ENCODE measurements around the gene RPUSD1. TPM values are rescaled to one million over a fixed set of nuclear protein-coding genes. Genes with fewer than 3 reads are reported as not detected.

RPUSD1 gene
- polyA plus RNA-seq, 1 of the 3 experiments (the other 2 are of a cell fraction): 27.7 TPM

DNA sequence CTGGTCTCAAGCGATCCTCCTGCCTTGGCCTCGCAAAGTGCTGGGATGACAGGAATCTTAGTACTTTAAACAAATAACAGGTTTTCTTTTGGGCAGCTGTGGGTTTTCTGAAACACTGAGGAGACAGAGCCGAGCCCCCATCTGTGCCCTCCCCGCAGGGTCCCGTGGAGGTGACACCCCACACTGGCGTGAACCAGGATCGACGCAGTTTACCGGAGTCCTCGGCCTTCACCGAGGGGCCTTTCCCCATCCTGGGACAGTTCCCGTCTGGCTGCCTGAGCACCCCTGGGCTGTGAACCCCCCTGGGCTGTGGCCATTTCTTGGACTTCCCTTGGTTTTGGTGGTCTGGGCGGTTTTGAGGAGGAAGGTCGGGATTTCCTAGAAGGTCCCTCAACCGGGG lies 27.7 kb upstream of the RPUSD1 start:
- CTCF ChIA-PET: interaction anchor here (10.1 kb wide), 1 partner anchor 241 kb away, joined by 61 read pairs; no protein-coding TSS in a partner anchor
- H3K27me3 ChIP-seq (ENCODE audit: insufficient read depth): peaks cover 34% of the 10 kb centered on the region
- H3F3A ChIP-seq (replicated peaks; ENCODE audit: insufficient read depth): no peaks in the 10 kb centered on the region
- H3K27ac ChIP-seq (ENCODE audit: low read depth in 2 of 2, low read length in 1 of 2): no peak overlapping the region
- WGBS (ENCODE audit: low lambda C conversion rate): 85% methylated on average over 13 of the region's 15 CpGs
- H2AFZ ChIP-seq (ENCODE audit: low read depth): no peak overlapping the region
- H3K9me2 ChIP-seq: no peaks in the 10 kb centered on the region
- no peaks in the 10 kb centered on the region for H4K20me1 ChIP-seq (ENCODE audit: insufficient read depth)
- no peak overlapping the region for H3K9ac ChIP-seq
- no peak for DNase-seq
- POLR2A ChIA-PET: no interaction called here
- peaks cover 0 to 3% of the 10 kb centered on the region in 2 experiments; a peak in 1 of 4 replicates for H3K4me1 ChIP-seq (ENCODE audit: control insufficient read depth in 1 of 2, insufficient read depth in 2 of 2, low read depth in 1 of 2, low read length in 1 of 2)
- TF ChIP-seq NFIC (IDR thresholded peaks at IDR 0.05; ENCODE audit: borderline replicate concordance) (no peak), RCOR1 (IDR thresholded peaks at IDR 0.05; ENCODE audit: low read length) (no peak), SMC3 (IDR thresholded peaks at IDR 0.05; ENCODE audit: low read depth, low read length) (no peak), FOSL2 (IDR thresholded peaks at IDR 0.05; ENCODE audit: borderline replicate concordance, low read depth) (no peak), FOXJ3 (CRISPR knock-in tag; IDR thresholded peaks at IDR 0.05) (no peak), RAD21 (IDR thresholded peaks at IDR 0.05; ENCODE audit: low read length) (no peak), FOXM1 (IDR thresholded peaks at IDR 0.05; ENCODE audit: low read depth) (no peak), RXRA (IDR thresholded peaks at IDR 0.05; ENCODE audit: borderline replicate concordance, low read depth) (no peak)
- TF ChIP-seq, protein P1, sequence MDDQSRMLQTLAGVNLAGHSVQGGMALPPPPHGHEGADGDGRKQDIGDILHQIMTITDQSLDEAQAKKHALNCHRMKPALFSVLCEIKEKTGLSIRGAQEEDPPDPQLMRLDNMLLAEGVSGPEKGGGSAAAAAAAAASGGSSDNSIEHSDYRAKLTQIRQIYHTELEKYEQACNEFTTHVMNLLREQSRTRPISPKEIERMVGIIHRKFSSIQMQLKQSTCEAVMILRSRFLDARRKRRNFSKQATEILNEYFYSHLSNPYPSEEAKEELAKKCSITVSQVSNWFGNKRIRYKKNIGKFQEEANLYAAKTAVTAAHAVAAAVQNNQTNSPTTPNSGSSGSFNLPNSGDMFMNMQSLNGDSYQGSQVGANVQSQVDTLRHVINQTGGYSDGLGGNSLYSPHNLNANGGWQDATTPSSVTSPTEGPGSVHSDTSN (IDR thresholded peaks at IDR 0.05): no peak
- TF ChIP-seq, protein P2, sequence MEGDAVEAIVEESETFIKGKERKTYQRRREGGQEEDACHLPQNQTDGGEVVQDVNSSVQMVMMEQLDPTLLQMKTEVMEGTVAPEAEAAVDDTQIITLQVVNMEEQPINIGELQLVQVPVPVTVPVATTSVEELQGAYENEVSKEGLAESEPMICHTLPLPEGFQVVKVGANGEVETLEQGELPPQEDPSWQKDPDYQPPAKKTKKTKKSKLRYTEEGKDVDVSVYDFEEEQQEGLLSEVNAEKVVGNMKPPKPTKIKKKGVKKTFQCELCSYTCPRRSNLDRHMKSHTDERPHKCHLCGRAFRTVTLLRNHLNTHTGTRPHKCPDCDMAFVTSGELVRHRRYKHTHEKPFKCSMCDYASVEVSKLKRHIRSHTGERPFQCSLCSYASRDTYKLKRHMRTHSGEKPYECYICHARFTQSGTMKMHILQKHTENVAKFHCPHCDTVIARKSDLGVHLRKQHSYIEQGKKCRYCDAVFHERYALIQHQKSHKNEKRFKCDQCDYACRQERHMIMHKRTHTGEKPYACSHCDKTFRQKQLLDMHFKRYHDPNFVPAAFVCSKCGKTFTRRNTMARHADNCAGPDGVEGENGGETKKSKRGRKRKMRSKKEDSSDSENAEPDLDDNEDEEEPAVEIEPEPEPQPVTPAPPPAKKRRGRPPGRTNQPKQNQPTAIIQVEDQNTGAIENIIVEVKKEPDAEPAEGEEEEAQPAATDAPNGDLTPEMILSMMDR (IDR thresholded peaks at IDR 0.05): no peak
- TF ChIP-seq, protein P3, sequence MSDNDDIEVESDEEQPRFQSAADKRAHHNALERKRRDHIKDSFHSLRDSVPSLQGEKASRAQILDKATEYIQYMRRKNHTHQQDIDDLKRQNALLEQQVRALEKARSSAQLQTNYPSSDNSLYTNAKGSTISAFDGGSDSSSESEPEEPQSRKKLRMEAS (IDR thresholded peaks at IDR 0.05; ENCODE audit: low read depth): no peak
- H3K36me3 ChIP-seq (replicated peaks in 1 of 2; ENCODE audit: control insufficient read depth in 1 of 2, insufficient read depth in 2 of 2, low read length in 1 of 2): no peaks in the 10 kb centered on the region
- no peaks in the 10 kb centered on the region for H3K9me3 ChIP-seq
- no peak overlapping the region for H3K4me2 ChIP-seq
- no peaks in the 10 kb centered on the region for H3K79me2 ChIP-seq (ENCODE audit: insufficient read depth)
- no peak overlapping the region for H3K4me3 ChIP-seq (ENCODE audit: low read depth in 2 of 2, low read length in 1 of 2)

DNA sequence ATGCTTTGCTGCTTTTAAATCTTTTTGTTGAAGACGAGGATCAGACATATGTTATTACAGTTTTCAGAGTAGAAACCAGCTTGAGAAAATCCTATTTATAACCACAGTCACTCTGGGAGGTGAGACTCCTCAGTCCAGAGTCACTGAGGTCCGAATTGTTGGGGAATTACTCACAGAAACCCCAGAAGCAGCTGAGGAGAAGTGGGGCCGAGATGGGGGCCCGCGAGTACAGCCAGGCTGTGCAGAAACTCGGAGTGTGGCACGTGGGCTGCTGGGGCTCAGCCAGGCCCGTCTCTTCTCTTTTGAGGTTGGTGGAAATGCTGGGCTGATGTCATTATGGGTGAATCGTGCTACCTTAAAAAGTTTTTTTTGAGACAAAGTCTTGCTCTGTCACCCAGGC lies 26.8 kb upstream of the RPUSD1 start:
- CTCF ChIA-PET: interaction anchor here (0.8 to 10.1 kb wide), 5 partner anchors 24 to 288 kb away, joined by 3 to 61 read pairs (median 5); no protein-coding TSS in a partner anchor
- no peaks in the 10 kb centered on the region for H3K9me2 ChIP-seq
- no peak overlapping the region for H3K27ac ChIP-seq (ENCODE audit: low read depth in 2 of 2, low read length in 1 of 2)
- DNase-seq: no peak
- no peaks in the 10 kb centered on the region for H3K79me2 ChIP-seq (ENCODE audit: insufficient read depth)
- H3K4me2 ChIP-seq: no peak overlapping the region
- H3K4me3 ChIP-seq (ENCODE audit: low read depth in 2 of 2, low read length in 1 of 2): no peak overlapping the region
- H4K20me1 ChIP-seq (ENCODE audit: insufficient read depth): no peaks in the 10 kb centered on the region
- WGBS (ENCODE audit: low lambda C conversion rate): 54% methylated on average over 9 of the region's 9 CpGs
- peaks cover 26% of the 10 kb centered on the region for H3K27me3 ChIP-seq (ENCODE audit: insufficient read depth)
- H3F3A ChIP-seq (replicated peaks; ENCODE audit: insufficient read depth): no peaks in the 10 kb centered on the region
- no peak for TF ChIP-seq TCF12 (IDR thresholded peaks at IDR 0.05)
- TF ChIP-seq POLR2AphosphoS5 (IDR thresholded peaks at IDR 0.05; ENCODE audit: low read depth, low read length): no peak
- TF ChIP-seq GABPA (IDR thresholded peaks at IDR 0.05; ENCODE audit: low read depth): no peak
- TF ChIP-seq TAF1 (IDR thresholded peaks at IDR 0.05; ENCODE audit: borderline replicate concordance, low read depth, low read length): no peak
- TF ChIP-seq, protein P4, sequence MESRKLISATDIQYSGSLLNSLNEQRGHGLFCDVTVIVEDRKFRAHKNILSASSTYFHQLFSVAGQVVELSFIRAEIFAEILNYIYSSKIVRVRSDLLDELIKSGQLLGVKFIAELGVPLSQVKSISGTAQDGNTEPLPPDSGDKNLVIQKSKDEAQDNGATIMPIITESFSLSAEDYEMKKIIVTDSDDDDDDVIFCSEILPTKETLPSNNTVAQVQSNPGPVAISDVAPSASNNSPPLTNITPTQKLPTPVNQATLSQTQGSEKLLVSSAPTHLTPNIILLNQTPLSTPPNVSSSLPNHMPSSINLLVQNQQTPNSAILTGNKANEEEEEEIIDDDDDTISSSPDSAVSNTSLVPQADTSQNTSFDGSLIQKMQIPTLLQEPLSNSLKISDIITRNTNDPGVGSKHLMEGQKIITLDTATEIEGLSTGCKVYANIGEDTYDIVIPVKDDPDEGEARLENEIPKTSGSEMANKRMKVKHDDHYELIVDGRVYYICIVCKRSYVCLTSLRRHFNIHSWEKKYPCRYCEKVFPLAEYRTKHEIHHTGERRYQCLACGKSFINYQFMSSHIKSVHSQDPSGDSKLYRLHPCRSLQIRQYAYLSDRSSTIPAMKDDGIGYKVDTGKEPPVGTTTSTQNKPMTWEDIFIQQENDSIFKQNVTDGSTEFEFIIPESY (IDR thresholded peaks at IDR 0.05; ENCODE audit: borderline replicate concordance, low read depth): no peak
- TF ChIP-seq, protein P3 (IDR thresholded peaks at IDR 0.05; ENCODE audit: low read depth): no peak
- TF ChIP-seq EZH2phosphoT487 (IDR thresholded peaks at IDR 0.05; ENCODE audit: borderline replicate concordance, low read depth): no peak
- TF ChIP-seq, protein P5, sequence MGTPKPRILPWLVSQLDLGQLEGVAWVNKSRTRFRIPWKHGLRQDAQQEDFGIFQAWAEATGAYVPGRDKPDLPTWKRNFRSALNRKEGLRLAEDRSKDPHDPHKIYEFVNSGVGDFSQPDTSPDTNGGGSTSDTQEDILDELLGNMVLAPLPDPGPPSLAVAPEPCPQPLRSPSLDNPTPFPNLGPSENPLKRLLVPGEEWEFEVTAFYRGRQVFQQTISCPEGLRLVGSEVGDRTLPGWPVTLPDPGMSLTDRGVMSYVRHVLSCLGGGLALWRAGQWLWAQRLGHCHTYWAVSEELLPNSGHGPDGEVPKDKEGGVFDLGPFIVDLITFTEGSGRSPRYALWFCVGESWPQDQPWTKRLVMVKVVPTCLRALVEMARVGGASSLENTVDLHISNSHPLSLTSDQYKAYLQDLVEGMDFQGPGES (IDR thresholded peaks at IDR 0.05; ENCODE audit: low read depth, low read length): no peak
- no peak for TF ChIP-seq GATA2 (CRISPR knock-in tag; IDR thresholded peaks at IDR 0.05)
- no peak for TF ChIP-seq EP300 (IDR thresholded peaks at IDR 0.05; ENCODE audit: borderline replicate concordance in 1 of 2, low read depth in 1 of 2, low read length in 1 of 2)
- TF ChIP-seq SIN3A (IDR thresholded peaks at IDR 0.05; ENCODE audit: borderline replicate concordance, low read depth, low read length): no peak
- TF ChIP-seq FOXM1 (IDR thresholded peaks at IDR 0.05; ENCODE audit: low read depth): no peak
- TF ChIP-seq FOSL2 (IDR thresholded peaks at IDR 0.05; ENCODE audit: borderline replicate concordance, low read depth): no peak
- TF ChIP-seq RXRA (IDR thresholded peaks at IDR 0.05; ENCODE audit: borderline replicate concordance, low read depth): no peak
- peaks cover 0 to 3% of the 10 kb centered on the region in 2 experiments; a peak in 1 of 4 replicates for H3K4me1 ChIP-seq (ENCODE audit: control insufficient read depth in 1 of 2, insufficient read depth in 2 of 2, low read depth in 1 of 2, low read length in 1 of 2)
- no peaks in the 10 kb centered on the region for H3K36me3 ChIP-seq (replicated peaks in 1 of 2; ENCODE audit: control insufficient read depth in 1 of 2, insufficient read depth in 2 of 2, low read length in 1 of 2)
- H2AFZ ChIP-seq (ENCODE audit: low read depth): no peak overlapping the region
- POLR2A ChIA-PET: no interaction called here
- H3K9ac ChIP-seq: no peak overlapping the region
- no peaks in the 10 kb centered on the region for H3K9me3 ChIP-seq
